Measurements from ENCODE around the gene DNAL1.

- no peak for TF ChIP-seq EZH2 (IDR thresholded peaks at IDR 0.05; ENCODE audit: insufficient read depth, poor library complexity, severe bottlenecking)
- no peak for TF ChIP-seq EZH2phosphoT487 (IDR thresholded peaks at IDR 0.05; ENCODE audit: insufficient read depth, low read depth)
Measured at GRCh38 chr14:73747379-73748211, 102.8 kb downstream of the DNAL1 start.
